Tibial nerve (tissue), 4 donors: ENCODE measurements around the gene RCC2. TPM values are rescaled to one million over a fixed set of nuclear protein-coding genes. Genes with fewer than 3 reads are reported as not detected.

Source experiments
- DNase-seq, 2 donors: peaks; one replicate each; pipeline ENCODE4 v3.0.0-alpha.2; 2019; ENCODE audit warnings: low spot score in 2 of 2
- H3K27ac ChIP-seq, 4 donors: fragments of 200-600 bp; sonication (generic) in 3 of 4; one replicate each; pipeline ENCODE4 v1.5.1; 2017 to 2019; ENCODE audit warnings: mild to moderate bottlenecking in 1 of 4
- H3K27me3 ChIP-seq, 2 donors: fragments of 200-600 bp; sonication (generic) in 1 of 2; one replicate each; pipeline versions ENCODE4 v1.5.1 to v1.6.0; 2017 to 2019
- H3K36me3 ChIP-seq, 3 donors: fragments of 200-600 bp; sonication (generic); one replicate each; pipeline ENCODE4 v1.5.1; 2018 to 2019
- H3K4me1 ChIP-seq, 4 donors: fragments of 200-600 bp; sonication (generic) in 3 of 4; one replicate each; pipeline ENCODE4 v1.5.1; 2017 to 2019
- H3K4me3 ChIP-seq, 4 donors: fragments of 200-600 bp; sonication (generic) in 3 of 4; one replicate each; pipeline ENCODE4 v1.5.1; 2017 to 2019; ENCODE audit warnings: mild to moderate bottlenecking in 1 of 4, moderate library complexity in 1 of 4
- H3K9me3 ChIP-seq, 4 donors: fragments of 200-600 bp; sonication (generic) in 3 of 4; one replicate each; pipeline ENCODE4 v1.5.1; 2017 to 2019
- CTCF ChIP-seq, 5 experiments: fragments of 200-600 bp in 3 of 5; fragments of 450-650 bp in 2 of 5; sonication (generic) in 3 of 5; IDR thresholded peaks; one replicate each; pipeline ENCODE4 v1.5.1; 2016 to 2019; ENCODE audit warnings: antibody characterized with exemption in 5 of 5, mild to moderate bottlenecking in 3 of 5, moderate library complexity in 2 of 5
- EP300 ChIP-seq, 2 donors: sonication (generic); formaldehyde crosslinking; IDR thresholded peaks; one replicate each; pipeline ENCODE4 v1.6.1; 2017; ENCODE audit warnings: antibody characterized with exemption in 2 of 2, mild to moderate bottlenecking in 1 of 2
- POLR2A ChIP-seq, 2 donors: fragments of 450-650 bp; IDR thresholded peaks; one replicate each; pipeline ENCODE4 v1.6.1; 2017; ENCODE audit warnings: antibody characterized with exemption in 2 of 2, mild to moderate bottlenecking in 2 of 2, moderate library complexity in 2 of 2
- WGBS, 2 donors: methylation state at CpG; one replicate each; pipeline ENCODE4 v1.1.5; 2018; 5-methylcytosine and 5-hydroxymethylcytosine counted together
- total RNA-seq, 4 donors: library from RNA; depleted of rRNA; stranded (reverse); fragments of >200 nt; gene quantifications; one replicate each; pipeline ENCODE4 v1.1.0, GENCODE V29; 2016

RCC2 gene
- total RNA-seq, 4 donors from 2014 or later: 27.1 to 44.1 (median 30.1) TPM

GRCh38 chr1:17466359-17466758 is 26.9 kb upstream of the RCC2 start:
- H3K36me3 ChIP-seq: no peaks in the 10 kb centered on the region
- H3K27ac ChIP-seq: no peak overlapping the region
- no peak overlapping the region for H3K4me3 ChIP-seq
- 73 to 77% methylated on average over 6 of the region's 6 CpGs for WGBS, 2 donors
- H3K9me3 ChIP-seq: no peaks in the 10 kb centered on the region
- H3K4me1 ChIP-seq: no peaks in the 10 kb centered on the region
- no peak for DNase-seq
- no peaks in the 10 kb centered on the region for H3K27me3 ChIP-seq
- TF ChIP-seq CTCF (IDR thresholded peaks at IDR 0.05): no peak
- TF ChIP-seq EP300 (IDR thresholded peaks at IDR 0.05): no peak
- TF ChIP-seq POLR2A (IDR thresholded peaks at IDR 0.05): no peak

GRCh38 chr1:17465228-17465627 is 25.8 kb upstream of the RCC2 start:
- Histone ChIP-seq H3K27ac (no peak overlapping the region), H3K4me3 (no peak overlapping the region), H3K4me1 (no peaks in the 10 kb centered on the region), H3K36me3 (no peaks in the 10 kb centered on the region), H3K9me3 (no peaks in the 10 kb centered on the region), H3K27me3 (peaks cover 0 to 6% of the 10 kb centered on the region in 2 donors)
- DNase-seq: no peak
- TF ChIP-seq CTCF (IDR thresholded peaks at IDR 0.05): no peak
- no peak for TF ChIP-seq POLR2A (IDR thresholded peaks at IDR 0.05)
- no peak for TF ChIP-seq EP300 (IDR thresholded peaks at IDR 0.05)
- 69 to 73% methylated on average over 6 of the region's 6 CpGs for WGBS, 2 donors

GRCh38 chr1:17463991-17464390 is 24.5 kb upstream of the RCC2 start:
- no peaks in the 10 kb centered on the region for H3K4me1 ChIP-seq
- peaks cover 0 to 8% of the 10 kb centered on the region in 2 donors for H3K27me3 ChIP-seq
- H3K4me3 ChIP-seq: no peak overlapping the region
- no peak for DNase-seq
- no peaks in the 10 kb centered on the region for H3K9me3 ChIP-seq
- no peaks in the 10 kb centered on the region for H3K36me3 ChIP-seq
- TF ChIP-seq CTCF (IDR thresholded peaks at IDR 0.05) (no peak), POLR2A (IDR thresholded peaks at IDR 0.05) (no peak), EP300 (IDR thresholded peaks at IDR 0.05) (no peak)
- no peak overlapping the region for H3K27ac ChIP-seq

GRCh38 chr1:17462669-17463068 is 23.2 kb upstream of the RCC2 start:
- H3K27ac ChIP-seq: no peak overlapping the region
- no peak overlapping the region for H3K4me3 ChIP-seq
- H3K4me1 ChIP-seq: no peaks in the 10 kb centered on the region
- no peak for DNase-seq
- H3K27me3 ChIP-seq: peaks cover 0 to 8% of the 10 kb centered on the region in 2 donors
- H3K9me3 ChIP-seq: no peaks in the 10 kb centered on the region
- WGBS, 2 donors: 64 to 81% methylated on average over 5 of the region's 5 CpGs
- no peak for TF ChIP-seq CTCF (IDR thresholded peaks at IDR 0.05)
- TF ChIP-seq EP300 (IDR thresholded peaks at IDR 0.05): no peak
- no peaks in the 10 kb centered on the region for H3K36me3 ChIP-seq

GRCh38 chr1:17460219-17460618 is 20.7 kb upstream of the RCC2 start:
- Histone ChIP-seq H3K36me3 (no peaks in the 10 kb centered on the region), H3K9me3 (no peaks in the 10 kb centered on the region), H3K27me3 (peaks cover 0 to 8% of the 10 kb centered on the region in 2 donors), H3K4me3 (no peak overlapping the region), H3K27ac (no peak overlapping the region), H3K4me1 (no peaks in the 10 kb centered on the region)
- DNase-seq: no peak
- TF ChIP-seq CTCF (IDR thresholded peaks at IDR 0.05): no peak
- TF ChIP-seq POLR2A (IDR thresholded peaks at IDR 0.05): no peak
- 76 to 81% methylated on average over 10 of the region's 10 CpGs for WGBS, 2 donors
